HepG2 (cell line): Measurements from ENCODE around the gene PLCG1. TPM values are rescaled to one million over a fixed set of nuclear protein-coding genes. Genes with fewer than 3 reads are reported as not detected.

ENCODE experiments used
- AGO1 ChIP-seq: fragments of 200-400 bp; formaldehyde crosslinking; IDR thresholded peaks from 2 replicates; pipeline ENCODE4 v1.6.1; 2017; ENCODE audit warnings: mild to moderate bottlenecking, low read depth, low read length, moderate library complexity; ENCODE audit not compliant: poor library complexity, severe bottlenecking
- FOXK2 ChIP-seq: fragments of 450-650 bp; IDR thresholded peaks from 2 replicates; pipeline ENCODE4 v1.6.1; 2016
- FOXM1 ChIP-seq: sonication (generic); formaldehyde crosslinking; IDR thresholded peaks from 2 replicates; pipeline ENCODE4 v1.5.0; 2020; ENCODE audit warnings: missing genetic modification reagents
- MAFK ChIP-seq, 2 experiments: IDR thresholded peaks in 1 of 2; conservative IDR thresholded peaks in 1 of 2; 2 replicates each; pipeline ENCODE4 v1.6.1; 2011; ENCODE audit warnings: improper control_type of control experiment in 2 of 2, low read length in 2 of 2
- MED8 ChIP-seq: sonication (generic); formaldehyde crosslinking; IDR thresholded peaks from 2 replicates; pipeline ENCODE4 v1.8.1; 2023; ENCODE audit warnings: mild to moderate bottlenecking, missing genetic modification reagents; ENCODE audit not compliant: insufficient replicate concordance
- NFE2L1 ChIP-seq: sonication (generic); formaldehyde crosslinking; IDR thresholded peaks from 2 replicates; pipeline ENCODE4 v1.4.0; 2020; ENCODE audit warnings: missing genetic modification reagents, mild to moderate bottlenecking, borderline replicate concordance
- NRL ChIP-seq: sonication (generic); formaldehyde crosslinking; IDR thresholded peaks from 2 replicates; pipeline ENCODE4 v1.5.0; 2020; ENCODE audit warnings: missing genetic modification reagents, mild to moderate bottlenecking, moderate library complexity, borderline replicate concordance
- PAWR ChIP-seq: sonication (generic); formaldehyde crosslinking; IDR thresholded peaks from 2 replicates; pipeline ENCODE4 v1.4.0; 2020; ENCODE audit warnings: missing genetic modification reagents, mild to moderate bottlenecking, borderline replicate concordance
- RAD51 ChIP-seq: fragments of 450-650 bp; IDR thresholded peaks from 2 replicates; pipeline ENCODE4 v1.6.1; 2016; ENCODE audit warnings: borderline replicate concordance
- REL ChIP-seq: sonication (generic); formaldehyde crosslinking; conservative IDR thresholded peaks from 2 replicates; pipeline ENCODE4 v1.8.0; 2022; ENCODE audit warnings: mild to moderate bottlenecking, missing genetic modification reagents, moderate library complexity
- SIN3B ChIP-seq: fragments of 150-350 bp; IDR thresholded peaks from 2 replicates; pipeline ENCODE4 v1.6.1; 2014; ENCODE audit warnings: low read length
- TOE1 ChIP-seq: sonication (generic); formaldehyde crosslinking; IDR thresholded peaks from 2 replicates; pipeline ENCODE4 v1.4.0; 2020; ENCODE audit warnings: mild to moderate bottlenecking, missing genetic modification reagents
- YEATS4 ChIP-seq: sonication (generic); formaldehyde crosslinking; IDR thresholded peaks from 2 replicates; pipeline ENCODE4 v1.4.0; 2020; ENCODE audit warnings: missing genetic modification reagents, borderline replicate concordance
- ZNF138 ChIP-seq: sonication (generic); formaldehyde crosslinking; IDR thresholded peaks from 2 replicates; pipeline ENCODE4 v1.5.0; 2020; ENCODE audit warnings: mild to moderate bottlenecking, low read depth, missing genetic modification reagents
- ZNF260 ChIP-seq: sonication (generic); formaldehyde crosslinking; IDR thresholded peaks from 2 replicates; pipeline ENCODE4 v1.4.0; 2020; ENCODE audit warnings: missing genetic modification reagents, low read depth, mild to moderate bottlenecking, borderline replicate concordance
- ZNF430 ChIP-seq: sonication (generic); formaldehyde crosslinking; IDR thresholded peaks from 2 replicates; pipeline ENCODE4 v1.9.0; 2021; ENCODE audit warnings: mild to moderate bottlenecking, missing genetic modification reagents
- ZNF44 ChIP-seq: sonication (generic); formaldehyde crosslinking; IDR thresholded peaks from 2 replicates; pipeline ENCODE4 v1.5.1; 2020; ENCODE audit warnings: mild to moderate bottlenecking, missing genetic modification reagents
- ZNF567 ChIP-seq: sonication (generic); formaldehyde crosslinking; IDR thresholded peaks from 2 replicates; pipeline ENCODE4 v1.8.1; 2023; ENCODE audit warnings: mild to moderate bottlenecking, missing genetic modification reagents, borderline replicate concordance
- ZSCAN21 ChIP-seq: sonication (generic); formaldehyde crosslinking; IDR thresholded peaks from 2 replicates; pipeline ENCODE4 v1.8.0; 2022; ENCODE audit warnings: mild to moderate bottlenecking, missing genetic modification reagents, moderate library complexity, borderline replicate concordance
- ZSCAN22 ChIP-seq: sonication (generic); formaldehyde crosslinking; IDR thresholded peaks from 2 replicates; pipeline ENCODE4 v1.4.0; 2020; ENCODE audit warnings: mild to moderate bottlenecking, missing genetic modification reagents
- polyA plus RNA-seq, 8 experiments: library from polyadenylated mRNA; depleted of rRNA in 3 of 8; stranded (reverse) in 7 of 8; unstranded in 1 of 8; fragments of >200 nt; fragmentation: Illumina TruSeq in 4 of 8; extraction: Trizol in 4 of 8; gene quantifications; 2 replicates each; pipeline versions ENCODE4 v1.2.1 to v1.2.3, GENCODE V29; 2011 to 2016; ENCODE audit warnings: low read depth in 4 of 8, missing spikeins in 1 of 8, mixed read lengths in 1 of 8; ENCODE audit not compliant: insufficient read depth in 1 of 8
- total RNA-seq, 5 experiments: library from RNA; depleted of rRNA; stranded (reverse); fragments of >200 nt; fragmentation: Illumina TruSeq; extraction: Trizol; gene quantifications; 2 replicates each; pipeline ENCODE4 v1.2.3, GENCODE V29; 2016; ENCODE audit warnings: low read depth in 1 of 5
- TF ChIP-seq, protein P1 (sequence below): IDR thresholded peaks from 2 replicates; pipeline ENCODE4 v1.6.1; 2016; ENCODE audit warnings: missing biosample characterization, missing genetic modification reagents, low read depth
- TF ChIP-seq, protein P2 (sequence below): sonication (generic); formaldehyde crosslinking; IDR thresholded peaks from 2 replicates; pipeline ENCODE4 v1.4.0; 2020; ENCODE audit warnings: mild to moderate bottlenecking, missing genetic modification reagents, borderline replicate concordance
- TF ChIP-seq, protein P3 (sequence below): sonication (generic); formaldehyde crosslinking; IDR thresholded peaks from 2 replicates; pipeline ENCODE4 v1.5.1; 2020; ENCODE audit warnings: missing genetic modification reagents, mild to moderate bottlenecking, borderline replicate concordance

PLCG1 gene
- total and polyA plus RNA-seq, 2 of the 13 experiments (the other 11 are each of a cell fraction or from before 2014, with no cell fraction given): 85.3 to 158 TPM

DNA sequence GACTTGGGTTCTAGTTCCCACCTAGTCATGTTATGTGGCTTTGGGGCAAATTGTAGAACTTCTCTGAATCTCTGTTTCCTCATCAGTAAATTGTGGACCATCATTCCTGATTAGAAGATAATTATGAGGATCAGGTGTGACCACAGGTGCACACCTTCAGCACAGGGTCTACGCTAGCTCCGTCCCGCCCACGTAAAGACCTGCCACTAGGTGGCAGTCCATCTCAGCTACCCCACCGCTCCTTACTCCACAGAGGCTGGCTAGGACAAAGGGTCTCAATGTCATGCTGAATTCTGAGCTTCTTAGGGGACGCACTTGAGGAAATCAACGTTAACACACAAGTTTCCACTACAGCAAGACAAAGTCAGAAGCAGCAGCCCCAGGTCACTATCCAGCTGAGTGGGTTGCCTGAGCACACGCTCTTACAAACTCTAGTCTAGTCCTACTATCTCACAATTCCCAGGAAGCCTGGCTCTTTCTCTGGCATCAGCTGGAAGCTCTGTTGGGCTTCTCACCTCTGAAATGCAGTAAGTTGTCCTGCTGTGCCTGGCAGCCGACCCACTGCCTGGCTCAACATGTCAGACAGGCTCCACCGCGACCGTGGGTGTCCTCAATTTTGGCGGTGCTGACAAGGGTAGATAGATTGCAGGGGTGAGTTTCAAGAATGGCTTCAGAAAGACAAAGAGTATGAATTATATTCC, 2.0 kb upstream of the PLCG1 start (continued):
- TF ChIP-seq ZSCAN22 (0 out of 2 replicates have a peak, but pooled peaks have one; percentile 33), ZNF138 (CRISPR knock-in tag) (0 out of 2 replicates have a peak, but pooled peaks have one; percentile 80), MED8 (CRISPR knock-in tag) (no peak), NFE2L1 (CRISPR knock-in tag) (no peak), ZNF260 (no peak), RAD51 (no peak), FOXK2 (no peak), YEATS4 (CRISPR knock-in tag) (peak; percentile 30; the same call in 1 of the 2 replicates), AGO1 (no peak), MAFK (conservative IDR thresholded peaks at IDR 0.05 in 1 of 2, IDR thresholded peaks at IDR 0.05 in 1 of 2; ENCODE audit: low read length in 2 of 2) (no peak), REL (CRISPR knock-in tag) (no peak), ZSCAN21 (CRISPR knock-in tag) (no peak), ZNF430 (CRISPR knock-in tag) (peak; percentile 22; the same call in 1 of the 2 replicates), TOE1 (CRISPR knock-in tag) (no peak), SIN3B (no peak), PAWR (no peak), NRL (CRISPR knock-in tag) (no peak), FOXM1 (CRISPR knock-in tag) (no peak), ZNF44 (CRISPR knock-in tag) (no peak), ZNF567 (CRISPR knock-in tag) (0 out of 2 replicates have a peak, but pooled peaks have one; percentile 77)
- TF ChIP-seq, protein P1, sequence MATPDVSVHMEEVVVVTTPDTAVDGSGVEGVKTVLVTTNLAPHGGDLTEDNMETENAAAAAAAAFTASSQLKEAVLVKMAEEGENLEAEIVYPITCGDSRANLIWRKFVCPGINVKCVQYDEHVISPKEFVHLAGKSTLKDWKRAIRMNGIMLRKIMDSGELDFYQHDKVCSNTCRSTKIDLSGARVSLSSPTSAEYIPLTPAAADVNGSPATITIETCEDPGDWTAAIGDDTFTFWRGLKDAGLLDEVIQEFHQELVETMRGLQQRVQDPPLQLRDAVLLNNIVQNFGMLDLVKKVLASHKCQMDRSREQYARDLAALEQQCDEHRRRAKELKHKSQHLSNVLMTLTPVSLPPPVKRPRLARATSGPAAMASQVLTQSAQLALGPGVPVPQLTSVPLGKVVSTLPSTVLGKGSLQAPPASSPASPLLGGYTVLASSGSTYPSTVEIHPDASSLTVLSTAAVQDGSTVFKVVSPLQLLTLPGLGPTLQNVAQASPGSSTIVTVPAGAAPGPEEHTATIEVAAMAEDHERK (CRISPR knock-in tag): no peak
- TF ChIP-seq, protein P2, sequence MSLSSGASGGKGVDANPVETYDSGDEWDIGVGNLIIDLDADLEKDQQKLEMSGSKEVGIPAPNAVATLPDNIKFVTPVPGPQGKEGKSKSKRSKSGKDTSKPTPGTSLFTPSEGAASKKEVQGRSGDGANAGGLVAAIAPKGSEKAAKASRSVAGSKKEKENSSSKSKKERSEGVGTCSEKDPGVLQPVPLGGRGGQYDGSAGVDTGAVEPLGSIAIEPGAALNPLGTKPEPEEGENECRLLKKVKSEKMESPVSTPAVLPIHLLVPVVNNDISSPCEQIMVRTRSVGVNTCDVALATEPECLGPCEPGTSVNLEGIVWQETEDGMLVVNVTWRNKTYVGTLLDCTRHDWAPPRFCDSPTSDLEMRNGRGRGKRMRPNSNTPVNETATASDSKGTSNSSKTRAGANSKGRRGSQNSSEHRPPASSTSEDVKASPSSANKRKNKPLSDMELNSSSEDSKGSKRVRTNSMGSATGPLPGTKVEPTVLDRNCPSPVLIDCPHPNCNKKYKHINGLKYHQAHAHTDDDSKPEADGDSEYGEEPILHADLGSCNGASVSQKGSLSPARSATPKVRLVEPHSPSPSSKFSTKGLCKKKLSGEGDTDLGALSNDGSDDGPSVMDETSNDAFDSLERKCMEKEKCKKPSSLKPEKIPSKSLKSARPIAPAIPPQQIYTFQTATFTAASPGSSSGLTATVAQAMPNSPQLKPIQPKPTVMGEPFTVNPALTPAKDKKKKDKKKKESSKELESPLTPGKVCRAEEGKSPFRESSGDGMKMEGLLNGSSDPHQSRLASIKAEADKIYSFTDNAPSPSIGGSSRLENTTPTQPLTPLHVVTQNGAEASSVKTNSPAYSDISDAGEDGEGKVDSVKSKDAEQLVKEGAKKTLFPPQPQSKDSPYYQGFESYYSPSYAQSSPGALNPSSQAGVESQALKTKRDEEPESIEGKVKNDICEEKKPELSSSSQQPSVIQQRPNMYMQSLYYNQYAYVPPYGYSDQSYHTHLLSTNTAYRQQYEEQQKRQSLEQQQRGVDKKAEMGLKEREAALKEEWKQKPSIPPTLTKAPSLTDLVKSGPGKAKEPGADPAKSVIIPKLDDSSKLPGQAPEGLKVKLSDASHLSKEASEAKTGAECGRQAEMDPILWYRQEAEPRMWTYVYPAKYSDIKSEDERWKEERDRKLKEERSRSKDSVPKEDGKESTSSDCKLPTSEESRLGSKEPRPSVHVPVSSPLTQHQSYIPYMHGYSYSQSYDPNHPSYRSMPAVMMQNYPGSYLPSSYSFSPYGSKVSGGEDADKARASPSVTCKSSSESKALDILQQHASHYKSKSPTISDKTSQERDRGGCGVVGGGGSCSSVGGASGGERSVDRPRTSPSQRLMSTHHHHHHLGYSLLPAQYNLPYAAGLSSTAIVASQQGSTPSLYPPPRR (CRISPR knock-in tag): no peak
- TF ChIP-seq, protein P3, sequence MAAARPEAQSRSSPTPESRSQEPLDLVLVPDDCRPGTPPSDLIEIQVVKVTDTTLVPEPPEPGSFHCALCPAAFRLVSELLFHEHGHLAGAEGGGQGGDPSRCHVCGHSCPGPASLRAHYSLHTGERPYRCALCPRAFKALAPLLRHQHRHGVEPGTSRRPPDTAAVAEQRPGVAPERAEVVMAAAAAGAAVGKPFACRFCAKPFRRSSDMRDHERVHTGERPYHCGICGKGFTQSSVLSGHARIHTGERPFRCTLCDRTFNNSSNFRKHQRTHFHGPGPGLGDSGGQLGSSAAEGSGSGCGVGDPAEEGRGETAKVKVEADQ (CRISPR knock-in tag): no peak; the same call in 1 of the 2 replicates
